HG03558 (cell line): ENCODE results near the gene MYCT1.
A peak's percentile ranks its signal among the peaks of the same experiment; 100 is the strongest.
"Not testable (repeated sequence)": the region's sequence is repeated elsewhere in the genome, so short reads cannot be mapped to it uniquely, and the experiment has no call there.

Source experiments
- ATAC-seq: cut with Tn5 transposase; IDR thresholded peaks from one replicate; pipeline ENCODE4 v1.9.1; 2021; ENCODE audit warnings: moderate number of reproducible peaks; ENCODE audit not compliant: unreplicated experiment; ENCODE audit errors: extremely low read depth

MYCT1 gene, protein sequence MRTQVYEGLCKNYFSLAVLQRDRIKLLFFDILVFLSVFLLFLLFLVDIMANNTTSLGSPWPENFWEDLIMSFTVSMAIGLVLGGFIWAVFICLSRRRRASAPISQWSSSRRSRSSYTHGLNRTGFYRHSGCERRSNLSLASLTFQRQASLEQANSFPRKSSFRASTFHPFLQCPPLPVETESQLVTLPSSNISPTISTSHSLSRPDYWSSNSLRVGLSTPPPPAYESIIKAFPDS

DNA sequence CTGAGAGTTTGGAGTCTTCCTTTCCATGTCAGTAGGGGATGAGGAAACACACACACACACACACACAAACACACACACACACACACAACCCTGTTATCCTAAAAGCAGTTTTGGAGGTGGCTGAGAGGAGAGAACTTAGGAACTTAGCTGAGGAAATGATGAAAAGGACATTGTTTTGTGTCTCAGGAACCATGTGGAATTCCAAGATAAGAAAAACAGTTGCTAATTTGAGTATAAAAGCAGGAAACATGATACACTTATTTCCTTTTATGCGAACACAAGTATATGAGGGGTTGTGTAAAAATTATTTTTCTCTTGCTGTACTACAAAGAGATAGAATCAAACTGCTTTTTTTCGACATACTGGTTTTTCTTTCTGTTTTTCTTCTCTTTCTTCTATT lies at the start of gene MYCT1:
Gene MYCT1, plus strand, starts transcription at position 264 of the 400 bp plus-strand sequence. Its CDS starts 6 bp downstream, at position 270.
- ATAC-seq = no peak

DNA sequence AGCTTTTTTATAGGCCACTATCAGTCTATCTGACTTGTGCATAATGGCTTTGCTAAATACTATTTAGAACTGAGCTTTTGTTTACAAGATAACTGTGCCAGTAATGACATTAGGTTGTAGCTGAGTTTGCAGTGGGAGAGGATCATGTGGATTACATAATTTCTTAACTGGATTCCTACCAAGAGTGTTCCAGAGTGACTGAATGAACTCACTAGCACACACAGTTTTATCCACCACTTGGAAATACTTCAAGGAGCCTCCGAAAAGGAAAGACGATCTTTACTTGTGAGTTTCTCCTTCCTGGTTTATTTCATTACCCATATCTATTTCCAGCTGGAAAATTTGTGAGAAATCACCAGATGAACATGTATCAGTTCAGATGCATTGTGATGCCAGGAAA lies 49.6 kb upstream of the MYCT1 start:
- no peak for ATAC-seq

DNA sequence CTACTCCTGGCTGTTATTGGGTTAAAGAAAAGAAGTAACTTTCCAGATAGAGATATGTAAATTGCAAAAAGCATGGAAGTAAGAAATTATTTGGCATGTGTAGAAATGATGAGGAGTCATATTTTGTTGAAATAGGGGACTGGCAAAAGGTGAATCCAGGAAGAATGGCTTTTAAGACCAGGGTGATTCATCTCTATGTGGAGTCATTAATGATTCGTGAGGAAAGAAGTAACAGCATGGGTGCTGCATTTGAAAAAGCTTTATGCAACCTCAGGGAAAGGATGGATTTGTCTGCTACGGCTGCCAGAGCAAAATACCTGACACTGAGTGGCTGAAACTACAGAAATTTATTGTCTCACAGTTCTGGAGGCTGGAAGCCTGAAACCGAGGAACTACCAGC lies 45.7 kb upstream of the MYCT1 start:
- ATAC-seq = no peak

DNA sequence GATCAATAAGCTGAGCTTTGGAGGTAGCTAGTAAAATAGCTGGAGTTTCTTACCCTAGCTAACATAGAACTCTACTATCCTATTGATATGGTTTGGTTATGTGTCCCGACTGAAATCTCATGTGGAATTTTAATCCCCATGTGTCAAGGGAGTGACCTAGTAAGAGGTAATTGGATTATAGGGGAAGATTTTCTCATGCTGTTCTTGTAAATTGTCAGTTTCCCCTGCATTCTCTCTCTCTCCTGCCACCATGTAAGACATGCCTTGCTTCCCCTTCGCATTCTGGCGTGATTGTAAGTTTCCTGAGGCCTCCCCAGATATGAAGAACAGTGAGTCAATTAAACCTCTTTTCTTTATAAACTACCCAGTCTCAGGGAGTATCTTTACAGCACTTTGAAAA lies 35.9 kb upstream of the MYCT1 start:
- no peak for ATAC-seq

- peak; percentile 49 for ATAC-seq
Measured at GRCh38 chr6:152669895-152670294, 27.8 kb upstream of the MYCT1 start.

DNA sequence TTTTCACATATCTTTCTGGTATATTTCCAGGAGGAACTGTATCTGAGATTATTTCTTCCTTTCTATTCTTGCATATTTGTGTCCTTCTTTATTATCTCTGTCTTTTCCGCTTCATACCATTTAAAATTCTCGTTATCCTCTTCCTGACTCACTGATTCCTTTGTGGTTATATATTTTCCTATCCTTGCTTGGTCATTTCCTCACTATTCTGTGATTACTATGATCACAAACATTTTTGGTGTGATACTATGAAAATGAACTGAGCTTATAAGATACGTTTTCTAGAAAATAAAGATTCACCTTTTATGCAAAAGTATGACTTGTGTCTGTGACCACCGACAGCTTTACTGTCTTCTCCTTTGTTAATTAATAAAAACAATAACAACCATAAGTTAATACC lies 26.5 kb upstream of the MYCT1 start:
- no peak for ATAC-seq

DNA sequence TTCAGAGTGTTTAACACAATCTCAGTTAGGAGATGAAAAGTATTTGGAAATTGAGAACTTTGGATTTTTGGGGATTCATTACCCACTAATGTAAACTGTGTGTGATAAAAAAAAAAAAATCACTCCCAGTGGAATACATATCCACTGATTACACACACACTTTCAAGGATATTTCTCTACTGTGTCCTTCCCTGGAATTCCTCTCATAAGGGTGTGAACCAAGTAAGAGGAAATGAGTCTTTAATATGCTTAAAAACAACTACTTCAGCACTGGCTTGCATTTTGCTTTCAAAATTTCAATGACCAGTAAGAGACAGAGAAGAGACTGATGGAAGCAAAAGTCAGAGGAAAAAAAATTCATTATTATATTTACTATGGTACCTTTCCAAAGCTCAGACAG lies 24.5 kb upstream of the MYCT1 start:
- ATAC-seq = no peak

GRCh38 chr6:152680151-152680550 lies 17.5 kb upstream of the MYCT1 start:
- ATAC-seq = no peak

- ATAC-seq = no peak
Measured at GRCh38 chr6:152680879-152681517, 16.7 kb upstream of the MYCT1 start.

DNA sequence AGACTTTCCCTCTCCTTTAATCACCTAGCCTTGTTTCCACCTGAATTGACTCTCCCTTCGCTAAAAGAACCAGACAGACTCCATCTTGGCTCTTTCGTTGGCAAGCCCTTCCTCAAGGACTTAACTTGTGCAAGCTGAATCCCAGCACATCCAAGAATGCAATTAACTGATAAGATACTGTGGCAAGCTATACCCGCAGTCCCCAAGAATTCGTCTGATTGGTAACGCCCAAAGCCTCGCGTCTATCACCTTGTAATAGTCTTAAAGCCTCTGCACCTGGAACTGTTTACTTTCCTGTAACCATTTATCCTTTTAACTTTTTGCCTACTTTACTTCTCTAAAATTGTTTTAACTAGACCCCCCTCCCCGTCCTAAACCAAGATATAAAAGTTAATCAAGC lies 15.6 kb upstream of the MYCT1 start:
- no peak for ATAC-seq

DNA sequence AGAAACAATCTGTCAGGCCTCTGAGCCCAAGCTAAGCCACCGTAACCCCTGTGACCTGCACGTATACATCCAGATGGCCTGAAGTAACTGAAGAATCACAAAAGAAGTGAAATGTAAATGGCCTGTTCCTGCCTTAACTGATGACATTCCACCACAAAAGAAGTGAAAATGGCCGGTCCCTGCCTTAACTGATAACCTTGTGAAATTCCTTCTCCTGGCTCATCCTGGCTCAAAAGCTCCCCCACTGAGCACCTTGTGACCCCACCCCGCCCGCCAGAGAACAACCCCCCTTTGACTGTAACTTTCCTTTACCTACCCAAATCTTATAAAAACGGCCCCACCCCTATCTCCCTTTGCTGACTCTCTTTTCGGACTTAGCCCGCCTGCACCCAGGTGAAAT lies 14.8 kb upstream of the MYCT1 start:
- ATAC-seq = not testable (repeated sequence)

GRCh38 chr6:152685819-152686218 lies 11.9 kb upstream of the MYCT1 start:
- ATAC-seq = no peak

- ATAC-seq = no peak
Measured at GRCh38 chr6:152695372-152696045, 2.2 kb upstream of the MYCT1 start.

GRCh38 chr6:152696522-152696921 lies 1.2 kb upstream of the MYCT1 start:
- ATAC-seq = no peak

DNA sequence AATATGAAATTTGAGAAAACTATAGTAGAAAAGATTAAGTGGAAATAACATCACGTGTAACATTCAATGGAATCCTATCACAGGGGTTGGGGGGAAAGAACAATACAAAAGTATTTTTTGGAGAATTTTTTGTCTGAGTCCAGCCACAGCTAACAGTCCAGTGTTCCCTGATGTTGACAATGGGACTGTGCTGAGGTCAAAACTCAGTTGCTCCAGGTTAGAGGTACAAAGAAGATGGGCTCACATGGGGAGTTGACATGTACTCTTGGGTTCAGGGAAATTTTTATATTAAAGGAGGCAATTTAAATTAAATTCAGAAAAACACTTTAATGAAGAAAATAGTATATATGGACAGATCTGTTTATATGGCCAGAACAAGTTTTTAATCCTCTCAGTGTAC lies 995 bp downstream of the MYCT1 start:
- no peak for ATAC-seq

DNA sequence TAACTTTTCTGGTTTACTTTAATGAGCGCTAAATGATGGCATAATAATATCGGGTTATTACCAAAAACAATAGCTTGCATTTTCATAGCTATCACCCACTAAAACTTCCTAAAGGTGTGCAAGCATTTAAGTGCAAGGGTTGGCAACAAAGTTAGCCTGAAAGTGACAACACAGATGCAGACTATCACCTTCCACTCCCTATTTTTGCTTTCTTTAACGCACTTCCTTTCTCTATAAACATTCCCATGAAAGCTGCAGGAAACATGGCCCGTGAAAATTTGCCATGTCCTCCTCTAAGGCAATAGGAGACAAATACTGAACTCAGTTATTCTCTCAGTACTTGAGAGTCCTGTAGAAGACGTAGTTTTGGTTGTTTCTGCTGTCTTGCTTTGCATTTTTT lies 2.7 kb downstream of the MYCT1 start:
- no peak for ATAC-seq

DNA sequence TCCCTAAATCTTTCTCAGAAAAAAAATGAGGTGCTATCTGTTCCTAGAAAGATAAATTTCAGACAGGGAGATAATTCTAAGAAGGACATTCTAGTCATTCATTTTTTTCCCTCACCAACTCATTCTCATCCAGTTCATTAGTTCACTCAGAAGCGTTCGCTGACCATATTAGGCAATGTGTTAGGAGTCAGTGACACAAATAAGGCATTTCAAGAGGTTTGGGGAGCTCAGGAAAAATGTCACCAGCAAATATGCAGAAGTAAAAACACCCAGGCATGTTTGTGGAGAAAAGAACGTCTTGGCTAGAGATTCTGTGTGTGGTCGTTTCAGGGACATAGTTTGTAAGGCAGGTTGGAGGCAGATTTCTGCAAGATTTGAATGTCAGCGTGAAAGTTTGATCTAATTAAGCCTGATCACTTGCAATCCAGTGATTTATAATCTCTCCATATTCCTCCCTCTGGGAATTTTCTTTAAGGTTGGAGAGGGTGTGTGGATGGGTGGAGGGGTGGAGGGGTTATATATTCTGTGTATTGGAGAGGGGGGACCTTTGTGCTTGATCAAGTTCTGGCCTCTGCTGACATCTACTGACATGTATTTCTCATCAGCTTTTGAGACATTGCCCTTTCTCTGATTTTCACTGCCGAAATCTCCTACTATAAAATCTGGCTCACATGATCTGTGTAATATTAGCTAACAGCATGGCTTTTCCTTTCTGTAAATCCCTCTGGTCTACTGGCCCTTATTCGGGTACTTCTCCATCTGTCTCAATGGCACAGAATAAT lies 3.6 kb downstream of the MYCT1 start:
- no peak for ATAC-seq

GRCh38 chr6:152701863-152702401 lies 4.2 kb downstream of the MYCT1 start:
- no peak for ATAC-seq

- ATAC-seq = not testable (repeated sequence)
Measured at GRCh38 chr6:152703750-152704149, 6.1 kb downstream of the MYCT1 start.

- no peak for ATAC-seq
Measured at GRCh38 chr6:152705327-152705726, 7.6 kb downstream of the MYCT1 start.

GRCh38 chr6:152716322-152716721 lies 18.6 kb downstream of the MYCT1 start:
- ATAC-seq = no peak
